DMS53 treated with DMSO at 0.1 percent for 48 hours (cell line): ENCODE measurements around the gene DRD1.
"Not testable (repeated sequence)": the region's sequence is repeated elsewhere in the genome, so short reads cannot be mapped to it uniquely, and the experiment has no call there.

Source experiments
- DNase-seq: peaks from one replicate; lab custom pipeline; 2025; ENCODE audit not compliant: unreplicated experiment; lab: John Stamatoyannopoulos, UW

The DRD1 gene

DNA sequence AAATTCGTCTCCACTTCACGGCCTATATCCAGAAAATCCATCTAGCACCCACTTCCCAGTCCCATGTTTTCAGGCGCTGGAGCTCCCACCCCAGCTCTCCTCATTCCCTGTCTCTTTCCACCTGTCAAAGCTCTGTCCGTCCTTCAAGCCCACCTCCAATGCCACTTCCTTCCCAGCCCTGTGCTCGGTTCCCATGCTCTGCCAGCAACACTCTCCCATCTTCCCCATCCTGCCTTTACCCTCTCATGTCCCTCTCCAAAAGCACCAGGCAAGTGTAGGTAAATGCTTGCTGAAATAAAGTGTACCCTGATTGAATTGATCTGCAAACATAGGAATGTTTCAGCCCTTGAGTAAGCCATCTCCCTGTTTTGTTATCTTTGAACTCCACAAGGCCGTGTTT is 9.2 kb downstream of the DRD1 start:
- no peak for DNase-seq

DNA sequence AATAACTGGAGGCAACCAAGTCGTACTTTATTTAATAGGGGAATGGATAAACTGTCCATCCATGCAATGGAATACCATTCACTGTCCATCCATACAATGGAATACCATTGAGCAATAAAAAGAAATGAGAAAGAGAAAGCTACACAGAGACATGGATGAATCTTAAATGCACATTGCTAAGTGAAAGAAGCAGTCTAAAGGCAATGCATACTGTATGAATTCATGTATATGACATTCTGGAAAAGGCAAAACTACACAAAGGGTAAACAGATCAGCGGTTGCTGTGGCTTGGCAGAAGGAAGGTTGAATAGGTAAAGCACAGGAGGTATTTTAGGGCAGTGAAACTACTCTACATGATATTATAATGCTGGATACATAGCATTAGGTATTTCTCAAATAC is 16.2 kb downstream of the DRD1 start:
- no peak for DNase-seq

DNA sequence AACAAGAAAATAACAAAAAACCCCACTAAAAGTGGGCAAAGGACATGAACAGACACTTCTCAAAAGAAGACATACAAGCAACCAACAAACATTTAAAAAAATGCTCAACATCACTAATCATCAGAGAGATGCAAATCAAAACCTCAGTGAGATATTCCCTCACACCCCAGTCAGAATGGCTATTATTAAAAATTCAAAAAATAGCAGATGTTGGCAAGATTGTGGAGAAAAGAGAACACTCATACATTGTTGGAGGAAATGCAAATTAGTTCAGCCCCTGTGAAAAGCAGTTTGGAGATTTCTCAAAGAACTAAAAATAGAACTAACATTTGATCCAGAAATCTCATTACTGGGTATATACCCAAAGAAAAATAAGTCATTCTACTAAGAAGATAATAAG is 19.4 kb downstream of the DRD1 start:
- DNase-seq: not testable (repeated sequence)

DNA sequence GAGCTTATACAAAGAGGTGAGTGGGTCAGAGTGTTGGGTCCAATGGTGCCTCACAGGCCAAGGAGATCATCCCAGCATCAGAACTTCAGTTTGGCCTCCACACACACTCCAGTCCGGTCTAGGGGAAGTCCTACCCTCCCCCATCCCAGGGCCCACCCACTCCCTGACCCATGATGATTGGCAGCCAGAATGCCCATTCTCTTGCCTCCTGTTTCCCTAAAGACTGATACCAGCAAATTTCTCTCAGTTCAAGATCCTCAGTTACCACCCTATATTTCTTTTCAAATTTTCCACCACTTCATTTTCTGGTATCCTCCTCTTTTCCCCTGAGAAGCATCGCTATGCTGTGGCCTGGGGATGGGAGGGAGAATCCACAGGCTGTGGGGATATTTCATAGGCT is 21.9 kb downstream of the DRD1 start:
- no peak for DNase-seq

DNA sequence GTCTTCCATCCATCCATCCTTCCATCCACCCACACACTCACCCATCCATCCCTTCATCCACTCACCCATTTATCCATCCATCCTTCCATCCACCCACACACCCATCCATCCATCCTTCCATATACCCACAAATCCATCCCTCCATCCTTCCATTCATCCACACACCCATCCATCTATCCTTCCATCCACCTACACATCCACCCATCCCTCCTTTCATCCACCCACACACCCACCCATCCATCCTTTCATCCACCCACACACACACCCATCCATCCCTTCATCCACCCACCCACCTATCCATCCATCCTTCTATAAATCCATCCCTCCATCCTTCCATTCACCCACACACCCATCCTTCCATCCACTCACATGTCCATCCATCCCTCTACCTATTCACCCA is 23.6 kb downstream of the DRD1 start:
- no peak for DNase-seq

GRCh38 chr5:175418251-175418650 is 25.7 kb downstream of the DRD1 start:
- peak; percentile 68 for DNase-seq

GRCh38 chr5:175417384-175417783 is 26.6 kb downstream of the DRD1 start:
- no peak for DNase-seq

DNA sequence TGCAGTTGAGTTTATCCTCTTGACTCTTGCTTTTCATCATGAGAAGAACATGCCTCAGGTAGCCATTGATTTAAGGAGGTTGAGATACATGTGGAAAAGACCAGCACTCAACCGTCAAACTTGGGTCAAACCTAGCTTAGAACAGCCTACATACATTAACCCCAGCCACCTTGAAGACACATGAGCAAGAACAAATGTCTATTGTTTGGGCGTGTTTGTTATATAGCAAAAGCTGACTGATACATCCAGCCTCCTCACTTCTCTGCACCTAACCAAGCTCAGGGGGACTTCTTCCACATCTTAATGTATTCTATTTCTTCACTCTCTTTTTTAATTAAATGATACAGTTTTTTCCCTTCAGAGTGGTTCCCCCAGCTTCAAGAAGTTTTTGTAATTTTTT is 28.7 kb downstream of the DRD1 start:
- DNase-seq: no peak

DNA sequence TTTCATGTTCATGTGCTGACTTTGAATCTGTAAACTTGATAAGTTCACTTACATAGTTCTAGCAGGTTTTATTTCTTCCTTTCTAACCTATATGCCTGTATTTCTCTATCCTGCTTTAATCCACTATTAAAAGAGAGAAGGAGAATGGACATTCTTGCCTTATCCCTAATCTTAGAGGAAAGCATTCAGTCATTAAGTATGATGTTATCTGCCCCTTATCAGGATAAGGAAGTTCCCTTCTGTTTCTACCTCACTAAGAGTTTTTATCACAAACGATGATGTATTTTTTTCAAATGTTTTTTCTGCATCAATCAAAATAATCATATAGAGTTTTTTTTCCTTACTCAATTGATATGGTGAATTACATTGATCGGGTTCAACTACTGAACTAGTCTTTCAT is 33.1 kb downstream of the DRD1 start:
- DNase-seq: no peak

DNA sequence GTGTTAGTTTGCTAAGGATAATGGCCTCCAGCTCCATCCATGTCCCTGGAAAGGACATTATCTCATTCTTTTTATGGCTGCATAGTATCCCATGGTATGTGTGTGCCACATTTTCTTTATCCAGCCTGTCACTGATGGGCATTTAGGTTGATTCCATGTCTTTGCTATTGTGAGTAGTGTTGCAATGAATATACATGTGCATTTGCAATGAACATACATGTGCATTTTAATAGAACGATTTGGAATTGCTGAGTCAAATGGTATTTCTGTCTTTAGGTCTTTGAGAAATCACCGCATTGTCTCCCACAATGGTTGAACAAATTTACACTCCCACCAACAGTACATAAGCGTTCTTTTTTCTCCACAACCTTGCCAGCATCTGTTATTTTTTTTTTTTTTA is 37.7 kb downstream of the DRD1 start:
- DNase-seq: no peak

GRCh38 chr5:175397590-175398297 is 46.2 kb downstream of the DRD1 start:
- peak; percentile 2 for DNase-seq

DNA sequence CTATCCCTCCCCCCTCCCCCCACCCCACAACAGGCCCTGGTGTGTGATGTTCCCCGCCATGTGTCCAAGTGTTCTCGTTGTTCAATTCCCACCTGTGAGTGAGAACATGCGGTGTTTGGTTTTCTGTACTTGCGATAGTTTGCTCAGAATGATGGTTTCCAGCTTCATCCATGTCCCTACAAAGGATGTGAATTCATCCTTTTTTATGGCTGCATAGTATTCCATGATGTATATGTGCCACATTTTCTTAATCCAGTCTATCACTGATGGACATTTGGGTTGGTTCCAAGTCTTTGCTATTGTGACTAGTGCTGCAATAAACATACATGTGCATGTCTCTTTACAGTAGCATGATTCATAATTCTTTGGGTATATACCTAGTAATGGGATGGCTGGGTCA is 48.6 kb downstream of the DRD1 start:
- DNase-seq: not testable (repeated sequence)

DNA sequence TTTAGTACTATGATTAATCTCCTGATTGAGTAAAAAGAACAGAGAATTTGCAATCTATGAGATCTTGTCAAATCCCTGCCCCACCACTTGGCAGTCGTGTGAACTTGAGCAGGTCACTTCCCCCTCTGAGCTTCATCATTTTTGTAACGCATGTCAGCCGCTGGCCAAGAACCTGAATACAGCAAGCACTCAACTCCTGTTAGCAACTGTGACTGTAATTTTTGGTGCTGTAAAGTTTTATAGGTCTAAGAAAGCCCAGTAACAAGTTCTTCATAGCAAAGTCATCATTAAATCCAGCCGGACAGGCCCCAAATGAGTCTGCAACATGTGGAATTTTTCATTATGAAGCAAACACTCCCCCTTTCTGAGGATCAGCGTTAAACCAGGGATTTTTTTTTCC is 49.4 kb downstream of the DRD1 start:
- no peak for DNase-seq

DNA sequence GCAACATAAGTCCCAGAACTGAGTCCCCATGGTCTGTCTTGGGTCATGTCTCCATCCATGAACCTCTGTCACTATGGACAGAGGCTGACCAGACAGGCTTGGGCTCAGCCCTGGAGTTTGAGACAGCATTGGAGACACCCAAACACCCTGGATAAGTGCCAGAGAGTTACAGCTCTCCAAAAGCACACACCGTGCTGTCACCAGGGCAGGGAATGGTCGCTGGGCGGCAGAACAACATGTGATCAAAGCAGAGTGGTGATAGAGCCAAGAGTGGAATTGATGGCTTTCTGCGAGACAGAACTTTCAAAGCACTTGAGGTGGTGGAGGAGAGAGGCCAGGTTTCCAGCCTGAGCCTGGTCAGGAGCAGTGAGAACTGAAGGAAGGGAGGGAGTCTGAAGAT is 50.1 kb downstream of the DRD1 start:
- no peak for DNase-seq

- no peak for DNase-seq
Measured at GRCh38 chr5:175392236-175392635, 51.7 kb downstream of the DRD1 start.

GRCh38 chr5:175390352-175391083 is 53.5 kb downstream of the DRD1 start:
- no peak for DNase-seq
